ENCODE data around the gene SLC25A26. TPM values are rescaled to one million over a fixed set of nuclear protein-coding genes. Genes with fewer than 3 reads are reported as not detected.

The SLC25A26 gene
- total and polyA plus RNA-seq, 7 experiments from 2014 or later = 14.1 to 51.3 (median 21.7) TPM

DNA sequence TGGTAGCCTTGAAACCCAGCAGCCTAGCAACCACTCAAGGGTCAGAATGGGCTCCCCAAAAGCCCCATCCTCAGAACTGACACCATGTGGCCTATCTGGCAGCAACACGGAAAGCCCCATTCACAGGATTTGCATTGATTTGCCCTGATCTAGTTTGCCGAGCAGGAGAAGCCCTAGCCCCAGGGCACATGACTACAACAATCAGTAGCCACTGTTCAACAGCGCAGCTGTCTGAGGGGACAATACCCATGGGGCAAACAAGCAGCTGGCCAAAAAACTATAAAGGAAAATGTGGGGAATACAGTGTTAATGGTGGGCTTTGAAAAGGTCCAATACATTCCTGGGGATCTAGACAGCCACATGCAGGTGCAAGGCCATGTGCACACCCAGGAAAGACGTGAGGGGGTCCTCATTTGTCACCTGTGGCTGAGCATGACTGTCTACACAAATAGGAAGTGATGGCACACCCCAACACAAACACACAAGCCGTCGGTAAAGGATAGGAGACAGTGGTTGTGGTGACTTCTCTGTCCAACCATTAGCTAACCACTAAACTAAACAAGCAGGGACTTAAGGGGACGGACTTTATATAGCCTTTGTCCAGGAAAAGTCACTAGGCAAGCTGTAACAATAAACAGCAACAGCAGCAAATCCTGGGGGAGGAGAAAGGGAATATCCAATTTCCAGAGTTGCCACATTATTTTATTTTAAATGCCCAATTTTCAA lies 166.3 kb downstream of the SLC25A26 start:
- peaks cover 15 to 52% (median 39%) of the 10 kb centered on the region in 7 donors for H3K4me1 Mint-ChIP-seq
- ChIA-PET CTCF (no interaction called here), POLR2A (no interaction called here)
- intact Hi-C loops (cut with micrococcal nuclease) = no loop called here
- H3K27ac Mint-ChIP-seq = peak overlapping the region in 3 of 9 donors; percentile 20 to 66 (median 41)
- peaks cover 19 to 75% (median 73%) of the 10 kb centered on the region in 5 donors for H3K36me3 Mint-ChIP-seq
- H3K4me3 Mint-ChIP-seq = no peak overlapping the region
- peaks cover 20 to 40% (median 26%) of the 10 kb centered on the region in 3 experiments for H3K36me3 ChIP-seq (ENCODE audit: control insufficient read depth in 2 of 3, insufficient read depth in 3 of 3, low read length in 3 of 3)
- H3K9me3 Mint-ChIP-seq = peaks cover 0 to 70% (median 13%) of the 10 kb centered on the region in 11 donors
- no peak overlapping the region for H3K4me3 ChIP-seq (ENCODE audit: low read length)
- no peak for ATAC-seq
- H3K27ac ChIP-seq (ENCODE audit: low read depth, low read length) = no peak overlapping the region
- H3K9me3 ChIP-seq (ENCODE audit: control insufficient read depth in 2 of 3, low read length in 3 of 3) = peaks cover 0 to 3% (median 0%) of the 10 kb centered on the region in 3 experiments
- no peaks in the 10 kb centered on the region for H3K27me3 Mint-ChIP-seq
- peaks cover 4 to 22% of the 10 kb centered on the region in 2 donors for H3K4me1 ChIP-seq (ENCODE audit: control insufficient read depth in 2 of 2, insufficient read depth in 2 of 2, low read length in 2 of 2)
- DNase-seq = no peak
- H3K27me3 ChIP-seq (ENCODE audit: control insufficient read depth in 2 of 2, insufficient read depth in 2 of 2, low read length in 2 of 2) = no peaks in the 10 kb centered on the region

DNA sequence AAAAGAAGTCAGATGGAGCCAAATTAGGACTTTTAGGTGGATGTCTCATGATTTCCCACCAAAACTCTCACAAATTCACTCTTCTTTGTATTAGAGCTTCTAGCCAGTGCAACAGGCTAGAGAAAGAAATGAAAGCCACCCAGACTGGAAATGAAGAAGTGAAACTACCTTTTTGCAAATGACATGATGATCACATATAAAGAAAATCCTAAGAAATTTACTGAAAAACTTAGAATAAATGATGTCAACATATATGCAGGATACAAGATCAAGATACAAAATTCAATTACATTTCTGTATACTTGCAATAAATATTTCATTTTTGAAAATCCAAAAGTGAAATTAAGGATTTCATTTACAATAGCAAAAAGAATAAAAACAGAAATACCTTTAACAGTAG lies 169.2 kb downstream of the SLC25A26 start:
- no peaks in the 10 kb centered on the region for H3K27me3 ChIP-seq (ENCODE audit: control insufficient read depth in 2 of 2, insufficient read depth in 2 of 2, low read length in 2 of 2)
- H3K27ac Mint-ChIP-seq = peak overlapping the region in 3 of 9 donors; percentile 32 to 95 (median 75)
- peaks cover 28 to 81% (median 68%) of the 10 kb centered on the region in 7 donors for H3K4me1 Mint-ChIP-seq
- ATAC-seq = no peak
- intact Hi-C loops (cut with micrococcal nuclease) = loop anchor here (5.0 kb wide), 3 partner anchors 88 to 427 kb away; no protein-coding TSS in a partner anchor
- H3K36me3 Mint-ChIP-seq = peaks cover 9 to 68% (median 62%) of the 10 kb centered on the region in 5 donors
- peaks cover 20 to 47% of the 10 kb centered on the region in 2 donors for H3K4me1 ChIP-seq (ENCODE audit: control insufficient read depth in 2 of 2, insufficient read depth in 2 of 2, low read length in 2 of 2)
- peaks cover 2 to 11% (median 9%) of the 10 kb centered on the region in 3 experiments for H3K36me3 ChIP-seq (ENCODE audit: control insufficient read depth in 2 of 3, insufficient read depth in 3 of 3, low read length in 3 of 3)
- H3K27ac ChIP-seq (ENCODE audit: low read depth, low read length) = no peak overlapping the region
- DNase-seq = no peak
- no peak overlapping the region for H3K4me3 ChIP-seq (ENCODE audit: low read length)
- H3K9me3 ChIP-seq (ENCODE audit: control insufficient read depth in 2 of 3, low read length in 3 of 3) = no peaks in the 10 kb centered on the region
- CTCF ChIA-PET = no interaction called here
- peak overlapping the region in 3 of 10 donors; percentile 42 to 95 (median 45) for H3K4me3 Mint-ChIP-seq
- H3K27me3 Mint-ChIP-seq = no peaks in the 10 kb centered on the region
- POLR2A ChIA-PET = no interaction called here
- H3K9me3 Mint-ChIP-seq = peaks cover 0 to 70% (median 8%) of the 10 kb centered on the region in 11 donors

DNA sequence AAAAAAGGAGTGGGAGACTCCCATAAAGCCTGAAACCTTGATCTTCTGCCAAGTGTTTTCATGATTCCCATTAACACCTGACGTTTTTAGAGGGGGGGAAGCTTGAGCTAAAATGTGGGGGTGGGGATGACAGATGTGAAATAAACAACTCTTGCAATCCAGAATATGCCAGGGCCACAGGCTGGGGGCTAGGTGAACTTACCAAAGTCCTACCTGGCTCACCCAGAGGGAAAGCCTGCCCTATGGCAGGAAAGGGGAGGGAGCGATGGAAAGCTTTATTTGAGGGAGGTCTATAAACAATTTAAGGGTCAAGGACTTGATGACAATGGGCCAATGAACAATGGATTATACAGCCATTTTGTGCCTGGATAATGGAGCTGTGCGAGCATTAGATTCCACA lies 171.7 kb downstream of the SLC25A26 start:
- H3K27ac ChIP-seq (ENCODE audit: low read depth, low read length) = peak overlapping the region; percentile 48
- peaks cover 20 to 47% of the 10 kb centered on the region in 2 donors for H3K4me1 ChIP-seq (ENCODE audit: control insufficient read depth in 2 of 2, insufficient read depth in 2 of 2, low read length in 2 of 2)
- peak overlapping the region; percentile 45 for H3K4me3 ChIP-seq (ENCODE audit: low read length)
- H3K27me3 ChIP-seq (ENCODE audit: control insufficient read depth in 2 of 2, insufficient read depth in 2 of 2, low read length in 2 of 2) = no peaks in the 10 kb centered on the region
- ChIA-PET CTCF (interaction anchor here (1.5 to 1.9 kb wide), 2 partner anchors 11 to 15 kb away, joined by 3 to 4 read pairs; no protein-coding TSS in a partner anchor), POLR2A (no interaction called here)
- no peaks in the 10 kb centered on the region for H3K27me3 Mint-ChIP-seq
- intact Hi-C loops (cut with micrococcal nuclease) = loop anchor here (5.0 kb wide), 3 partner anchors 90 to 425 kb away; no protein-coding TSS in a partner anchor
- DNase-seq (no peak), ATAC-seq (no peak)
- H3K9me3 ChIP-seq (ENCODE audit: control insufficient read depth in 2 of 3, low read length in 3 of 3) = no peaks in the 10 kb centered on the region
- peaks cover 0 to 8% (median 0%) of the 10 kb centered on the region in 3 experiments for H3K36me3 ChIP-seq (ENCODE audit: control insufficient read depth in 2 of 3, insufficient read depth in 3 of 3, low read length in 3 of 3)
- peak overlapping the region; percentile 82 to 98 (median 95) for H3K27ac Mint-ChIP-seq
- peaks cover 16 to 53% (median 47%) of the 10 kb centered on the region in 5 donors for H3K36me3 Mint-ChIP-seq
- H3K4me3 Mint-ChIP-seq = peak overlapping the region; percentile 73 to 97 (median 87)
- H3K9me3 Mint-ChIP-seq = peaks cover 0 to 49% (median 8%) of the 10 kb centered on the region in 11 donors
- peaks cover 30 to 73% (median 71%) of the 10 kb centered on the region in 7 donors for H3K4me1 Mint-ChIP-seq

DNA sequence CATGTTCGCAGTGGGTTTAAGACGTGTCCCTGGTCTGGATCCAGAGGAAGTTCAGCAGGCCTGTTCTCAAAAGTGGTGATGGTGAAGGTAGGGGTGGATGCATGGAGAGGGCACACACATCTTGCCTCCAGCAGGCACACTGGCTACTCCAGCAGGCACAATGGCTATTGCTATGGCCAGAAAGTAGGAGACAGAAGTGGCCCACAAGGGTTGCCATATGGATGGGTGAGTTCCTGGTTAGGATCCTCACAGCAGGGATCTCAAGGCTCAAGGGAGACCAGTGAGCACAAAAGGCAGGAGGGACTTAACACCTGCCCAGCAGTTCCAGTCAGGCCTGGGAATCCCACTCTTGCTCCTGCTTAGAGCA lies 172.1 kb downstream of the SLC25A26 start:
- Histone ChIP-seq H3K27me3 (ENCODE audit: control insufficient read depth in 2 of 2, insufficient read depth in 2 of 2, low read length in 2 of 2) (no peaks in the 10 kb centered on the region), H3K4me1 (ENCODE audit: control insufficient read depth in 2 of 2, insufficient read depth in 2 of 2, low read length in 2 of 2) (peaks cover 20 to 47% of the 10 kb centered on the region in 2 donors), H3K36me3 (ENCODE audit: control insufficient read depth in 2 of 3, insufficient read depth in 3 of 3, low read length in 3 of 3) (peaks cover 0 to 8% (median 0%) of the 10 kb centered on the region in 3 experiments), H3K4me3 (ENCODE audit: low read length) (peak overlapping the region; percentile 45), H3K9me3 (ENCODE audit: control insufficient read depth in 2 of 3, low read length in 3 of 3) (no peaks in the 10 kb centered on the region), H3K27ac (ENCODE audit: low read depth, low read length) (peak overlapping the region; percentile 48)
- CTCF ChIA-PET = interaction anchor here (1.5 to 1.9 kb wide), 2 partner anchors 11 to 16 kb away, joined by 3 to 4 read pairs; no protein-coding TSS in a partner anchor
- H3K36me3 Mint-ChIP-seq = peaks cover 16 to 56% (median 51%) of the 10 kb centered on the region in 5 donors
- no peak for DNase-seq
- ATAC-seq = no peak
- H3K27ac Mint-ChIP-seq = peak overlapping the region; percentile 82 to 98 (median 95)
- peak overlapping the region; percentile 73 to 97 (median 87) for H3K4me3 Mint-ChIP-seq
- POLR2A ChIA-PET = interaction anchor here (0.6 to 1.0 kb wide), 4 partner anchors 20 to 116 kb away, joined by 3 to 4 read pairs (median 4); no protein-coding TSS in a partner anchor
- H3K27me3 Mint-ChIP-seq = no peaks in the 10 kb centered on the region
- intact Hi-C loops (cut with micrococcal nuclease) = loop anchor here (1.0 to 5.0 kb wide), 4 partner anchors 91 to 424 kb away; no protein-coding TSS in a partner anchor
- peaks cover 0 to 48% (median 8%) of the 10 kb centered on the region in 11 donors for H3K9me3 Mint-ChIP-seq
- peaks cover 30 to 73% (median 71%) of the 10 kb centered on the region in 7 donors for H3K4me1 Mint-ChIP-seq

DNA sequence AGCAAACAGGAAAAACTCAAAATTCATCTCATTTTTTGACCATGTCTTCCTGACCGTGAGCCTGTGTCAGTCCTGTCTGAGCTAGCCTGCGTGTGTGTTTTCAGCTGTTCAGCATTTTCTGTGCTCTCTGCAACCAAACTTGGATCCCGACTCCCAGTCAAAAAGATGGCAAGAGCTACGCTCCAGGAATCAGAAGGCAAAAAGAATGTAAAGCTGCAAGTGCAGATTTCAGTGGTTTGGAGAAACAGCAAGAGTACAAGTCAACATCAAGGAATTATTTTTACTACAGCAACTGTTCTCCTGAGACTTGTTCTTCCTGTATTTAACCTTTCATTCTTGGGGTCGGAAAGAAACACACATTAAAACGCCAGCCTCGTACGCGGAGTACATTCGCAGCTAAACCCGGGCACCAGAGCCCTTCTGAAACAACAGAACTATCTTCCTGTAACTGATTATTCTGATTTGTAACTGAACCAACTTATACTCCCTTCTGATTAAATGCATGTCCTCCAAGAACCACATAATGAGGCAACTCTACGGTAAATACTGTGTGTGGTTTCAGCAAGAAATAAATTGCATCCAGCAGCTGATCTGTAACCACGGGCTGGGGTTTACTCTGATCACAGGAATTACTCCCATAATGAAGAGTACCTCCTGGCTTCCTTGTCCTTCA lies 172.7 kb downstream of the SLC25A26 start:
- Mint-ChIP-seq H3K4me1 (peaks cover 26 to 68% (median 66%) of the 10 kb centered on the region in 7 donors), H3K9me3 (peaks cover 0 to 43% (median 3%) of the 10 kb centered on the region in 11 donors)
- no peaks in the 10 kb centered on the region for H3K9me3 ChIP-seq (ENCODE audit: control insufficient read depth in 2 of 3, low read length in 3 of 3)

More for the DNA sequence above, 172.7 kb downstream of the SLC25A26 start:
- peak in 2 of 9 donors; percentile 27 to 61 for DNase-seq
- CTCF ChIA-PET = interaction anchor here (1.0 to 2.0 kb wide), 4 partner anchors 10 to 140 kb away, joined by 3 to 9 read pairs (median 4); no protein-coding TSS in a partner anchor
- Histone ChIP-seq H3K4me3 (ENCODE audit: low read length) (peak overlapping the region; percentile 45), H3K36me3 (ENCODE audit: control insufficient read depth in 2 of 3, insufficient read depth in 3 of 3, low read length in 3 of 3) (peaks cover 0 to 8% (median 0%) of the 10 kb centered on the region in 3 experiments), H3K4me1 (ENCODE audit: control insufficient read depth in 2 of 2, insufficient read depth in 2 of 2, low read length in 2 of 2) (peaks cover 20 to 47% of the 10 kb centered on the region in 2 donors), H3K27ac (ENCODE audit: low read depth, low read length) (peak overlapping the region; percentile 48), H3K27me3 (ENCODE audit: control insufficient read depth in 2 of 2, insufficient read depth in 2 of 2, low read length in 2 of 2) (no peaks in the 10 kb centered on the region)
- H3K27me3 Mint-ChIP-seq = no peaks in the 10 kb centered on the region
- POLR2A ChIA-PET = interaction anchor here (0.6 to 1.4 kb wide), 6 partner anchors 11 to 117 kb away, joined by 3 to 4 read pairs (median 4); no protein-coding TSS in a partner anchor
- peak; percentile 60 for ATAC-seq
- peak overlapping the region; percentile 73 to 97 (median 87) for H3K4me3 Mint-ChIP-seq
- intact Hi-C loops (cut with micrococcal nuclease) = loop anchor here (1.0 to 5.0 kb wide), 6 partner anchors 91 to 424 kb away; partner anchors contain the start of gene LRIG1 (in 1 of the 2)
- H3K36me3 Mint-ChIP-seq = peaks cover 10 to 53% (median 46%) of the 10 kb centered on the region in 5 donors
- H3K27ac Mint-ChIP-seq = peak overlapping the region; percentile 82 to 98 (median 95)
